Prostate gland (tissue), 2 donors: Measurements from ENCODE around the gene SCYGR4. TPM values are rescaled to one million over a fixed set of nuclear protein-coding genes. Genes with fewer than 3 reads are reported as not detected.

ENCODE experiments used
- DNase-seq: peaks from one replicate; pipeline ENCODE4 v3.0.0-alpha.2; 2019; ENCODE audit warnings: low spot score
- H3K27ac ChIP-seq, 2 donors: fragments of 200-600 bp; sonication (generic); 2 replicates each; pipeline ENCODE4 v1.5.1; 2017 to 2019
- H3K27me3 ChIP-seq: fragments of 200-600 bp; sonication (generic); replicated peaks from 2 replicates; pipeline ENCODE4 v1.5.1; 2019; ENCODE audit not compliant: insufficient read depth
- H3K36me3 ChIP-seq, 2 donors: fragments of 200-600 bp; sonication (generic); 1 replicate in 1 of 2; 2 replicates in 1 of 2; pipeline versions ENCODE4 v1.5.1 to v1.8.1; 2017 to 2019
- H3K4me1 ChIP-seq: fragments of 200-600 bp; sonication (generic); replicated peaks from 2 replicates; pipeline ENCODE4 v1.5.1; 2019
- H3K4me3 ChIP-seq, 2 donors: fragments of 200-600 bp; sonication (generic); 2 replicates each; pipeline ENCODE4 v1.5.1; 2017 to 2019
- H3K9me3 ChIP-seq: fragments of 200-600 bp; sonication (generic); 2 replicates; pipeline ENCODE4 v1.5.1; 2017
- POLR2A ChIP-seq: fragments of 450-650 bp; IDR thresholded peaks from one replicate; pipeline ENCODE4 v1.6.1; 2016; ENCODE audit warnings: antibody characterized with exemption, mild to moderate bottlenecking
- POLR2AphosphoS5 ChIP-seq: sonication (generic); formaldehyde crosslinking; IDR thresholded peaks from one replicate; pipeline ENCODE4 v1.6.1; 2017; ENCODE audit warnings: antibody characterized with exemption
- WGBS: methylation state at CpG from one replicate; pipeline ENCODE4 v1.1.5; 2018; 5-methylcytosine and 5-hydroxymethylcytosine counted together
- intact Hi-C: fragments of 100-400 bp; cut with DNase I; formaldehyde crosslinking; loops from one replicate; pipeline ENCODE4 v1.14.2; 2022
- total RNA-seq, 2 donors: library from RNA; depleted of rRNA; stranded (reverse); fragments of >200 nt; gene quantifications; one replicate each; pipeline ENCODE4 v1.1.0, GENCODE V29; 2016
- TF ChIP-seq, protein P1 (sequence below), 4 experiments: fragments of 200-600 bp in 2 of 4; fragments of 450-650 bp in 2 of 4; sonication (generic) in 2 of 4; IDR thresholded peaks; 1 replicate in 3 of 4; 2 replicates in 1 of 4; pipeline ENCODE4 v1.5.1; 2016 to 2019; ENCODE audit warnings: antibody characterized with exemption in 4 of 4, mild to moderate bottlenecking in 2 of 4, moderate library complexity in 2 of 4

Gene SCYGR4
- total RNA-seq, 2 donors from 2014 or later, result not detected

- 63% methylated on average over 4 of the region's 4 CpGs for WGBS
- intact Hi-C loops, result no loop called here
- TF ChIP-seq, protein P1, sequence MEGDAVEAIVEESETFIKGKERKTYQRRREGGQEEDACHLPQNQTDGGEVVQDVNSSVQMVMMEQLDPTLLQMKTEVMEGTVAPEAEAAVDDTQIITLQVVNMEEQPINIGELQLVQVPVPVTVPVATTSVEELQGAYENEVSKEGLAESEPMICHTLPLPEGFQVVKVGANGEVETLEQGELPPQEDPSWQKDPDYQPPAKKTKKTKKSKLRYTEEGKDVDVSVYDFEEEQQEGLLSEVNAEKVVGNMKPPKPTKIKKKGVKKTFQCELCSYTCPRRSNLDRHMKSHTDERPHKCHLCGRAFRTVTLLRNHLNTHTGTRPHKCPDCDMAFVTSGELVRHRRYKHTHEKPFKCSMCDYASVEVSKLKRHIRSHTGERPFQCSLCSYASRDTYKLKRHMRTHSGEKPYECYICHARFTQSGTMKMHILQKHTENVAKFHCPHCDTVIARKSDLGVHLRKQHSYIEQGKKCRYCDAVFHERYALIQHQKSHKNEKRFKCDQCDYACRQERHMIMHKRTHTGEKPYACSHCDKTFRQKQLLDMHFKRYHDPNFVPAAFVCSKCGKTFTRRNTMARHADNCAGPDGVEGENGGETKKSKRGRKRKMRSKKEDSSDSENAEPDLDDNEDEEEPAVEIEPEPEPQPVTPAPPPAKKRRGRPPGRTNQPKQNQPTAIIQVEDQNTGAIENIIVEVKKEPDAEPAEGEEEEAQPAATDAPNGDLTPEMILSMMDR (IDR thresholded peaks at IDR 0.05), result no peak
- no peak for TF ChIP-seq POLR2AphosphoS5
- no peak for TF ChIP-seq POLR2A
Measured at GRCh38 chr2:227616631-227617030, 667 bp upstream of the SCYGR4 start.

GRCh38 chr2:227623226-227623625 is 5.9 kb downstream of the SCYGR4 start:
- H3K9me3 ChIP-seq, result no peaks in the 10 kb centered on the region
- H3K27ac ChIP-seq, result no peak overlapping the region
- TF ChIP-seq, protein P1 (IDR thresholded peaks at IDR 0.05), result no peak
- TF ChIP-seq POLR2A (no peak), POLR2AphosphoS5 (no peak)
- intact Hi-C loops, result no loop called here
- no peak for DNase-seq
- no peak overlapping the region for H3K4me3 ChIP-seq
- H3K4me1 ChIP-seq, result no peaks in the 10 kb centered on the region
- H3K27me3 ChIP-seq, result no peaks in the 10 kb centered on the region
- no peaks in the 10 kb centered on the region for H3K36me3 ChIP-seq

More at GRCh38 chr2:227616631-227617030, 667 bp upstream of the SCYGR4 start:
- H3K9me3 ChIP-seq, result no peaks in the 10 kb centered on the region
- no peak for DNase-seq
- peaks cover 2% of the 10 kb centered on the region for H3K27me3 ChIP-seq
- no peaks in the 10 kb centered on the region for H3K36me3 ChIP-seq
- no peaks in the 10 kb centered on the region for H3K4me1 ChIP-seq
- H3K4me3 ChIP-seq, result no peak overlapping the region
- H3K27ac ChIP-seq, result no peak overlapping the region

- no peaks in the 10 kb centered on the region for H3K27me3 ChIP-seq
- H3K36me3 ChIP-seq, result no peaks in the 10 kb centered on the region
- H3K27ac ChIP-seq, result no peak overlapping the region
- no peak for DNase-seq
- TF ChIP-seq POLR2A, result no peak
- TF ChIP-seq, protein P1 (IDR thresholded peaks at IDR 0.05), result no peak
- no peaks in the 10 kb centered on the region for H3K9me3 ChIP-seq
- no peaks in the 10 kb centered on the region for H3K4me1 ChIP-seq
- intact Hi-C loops, result no loop called here
- no peak overlapping the region for H3K4me3 ChIP-seq
- WGBS, result 89% methylated on average over 1 of the region's 2 CpGs
Measured at GRCh38 chr2:227625420-227625819, 8.1 kb downstream of the SCYGR4 start.

DNA sequence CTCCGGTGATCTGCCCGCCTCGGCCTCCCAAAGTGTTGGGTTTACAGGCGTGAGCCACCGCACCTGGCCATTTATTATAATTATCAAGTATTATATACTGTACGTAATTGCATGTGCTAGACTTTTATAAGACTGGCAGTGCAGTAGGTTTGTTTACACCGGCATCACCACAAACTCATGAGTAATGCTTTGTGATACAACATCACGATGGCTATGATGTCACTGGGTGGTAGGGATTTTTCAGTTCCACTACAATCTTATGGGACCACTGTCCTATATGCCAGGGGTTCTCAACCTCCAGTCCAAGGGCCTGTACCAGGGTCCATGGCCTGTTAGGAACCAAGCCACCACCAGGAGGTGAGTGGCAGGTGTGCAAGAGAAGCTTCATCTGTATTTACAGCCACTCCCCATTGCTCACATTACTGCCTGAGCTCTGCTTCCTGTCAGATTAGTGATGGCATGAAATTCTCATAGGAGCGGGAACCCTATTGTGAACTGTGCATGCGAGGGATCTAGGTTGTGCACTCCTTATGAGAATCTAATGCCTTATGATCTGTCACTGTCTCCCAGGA is 9.4 kb downstream of the SCYGR4 start:
- Histone ChIP-seq H3K27me3 (no peaks in the 10 kb centered on the region), H3K4me1 (no peaks in the 10 kb centered on the region), H3K36me3 (no peaks in the 10 kb centered on the region), H3K27ac (no peak overlapping the region), H3K4me3 (no peak overlapping the region), H3K9me3 (no peaks in the 10 kb centered on the region)
- no peak for DNase-seq
- intact Hi-C loops, result no loop called here
- 78% methylated on average over 10 of the region's 10 CpGs for WGBS
- TF ChIP-seq, protein P1 (IDR thresholded peaks at IDR 0.05), result no peak
- no peak for TF ChIP-seq POLR2AphosphoS5
- no peak for TF ChIP-seq POLR2A

GRCh38 chr2:227627769-227628168 is 10.5 kb downstream of the SCYGR4 start:
- H3K4me3 ChIP-seq, result no peak overlapping the region
- no peak for TF ChIP-seq POLR2A
- TF ChIP-seq POLR2AphosphoS5, result no peak
- TF ChIP-seq, protein P1 (IDR thresholded peaks at IDR 0.05), result no peak
- DNase-seq, result no peak
- 63% methylated on average over 3 of the region's 3 CpGs for WGBS
- H3K4me1 ChIP-seq, result no peaks in the 10 kb centered on the region
- H3K27me3 ChIP-seq, result no peaks in the 10 kb centered on the region
- intact Hi-C loops, result no loop called here
- no peaks in the 10 kb centered on the region for H3K36me3 ChIP-seq
- H3K9me3 ChIP-seq, result no peaks in the 10 kb centered on the region
- H3K27ac ChIP-seq, result no peak overlapping the region
